Gastrocnemius medialis (tissue), 4 donors: Measurements from ENCODE around the gene UPK3BL1.
"Not testable (repeated sequence)": the region's sequence is repeated elsewhere in the genome, so short reads cannot be mapped to it uniquely, and the experiment has no call there.

ENCODE experiments used
- CTCF ChIP-seq, 5 experiments: fragments of 450-650 bp in 3 of 5; fragments of 200-600 bp in 2 of 5; sonication (generic) in 2 of 5; IDR thresholded peaks in 4 of 5; conservative IDR thresholded peaks in 1 of 5; 1 replicate in 4 of 5; 2 replicates in 1 of 5; pipeline ENCODE4 v1.5.1; 2016 to 2019; ENCODE audit warnings: antibody characterized with exemption in 5 of 5, mild to moderate bottlenecking in 3 of 5, moderate library complexity in 3 of 5
- POLR2A ChIP-seq, 2 donors: fragments of 450-650 bp; IDR thresholded peaks; one replicate each; pipeline ENCODE4 v1.6.1; 2017; ENCODE audit warnings: antibody characterized with exemption in 2 of 2, mild to moderate bottlenecking in 2 of 2, moderate library complexity in 2 of 2

- TF ChIP-seq CTCF (IDR thresholded peaks at IDR 0.05 in 4 of 5, conservative IDR thresholded peaks at IDR 0.05 in 1 of 5); POLR2A (IDR thresholded peaks at IDR 0.05): not testable (repeated sequence)
Observed at GRCh38 chr7:102649924-102650323, 7.3 kb upstream of the UPK3BL1 start, which contains the start of gene SPDYE2B.
